ENCODE measurements around the gene PCDHGA11.

DNA sequence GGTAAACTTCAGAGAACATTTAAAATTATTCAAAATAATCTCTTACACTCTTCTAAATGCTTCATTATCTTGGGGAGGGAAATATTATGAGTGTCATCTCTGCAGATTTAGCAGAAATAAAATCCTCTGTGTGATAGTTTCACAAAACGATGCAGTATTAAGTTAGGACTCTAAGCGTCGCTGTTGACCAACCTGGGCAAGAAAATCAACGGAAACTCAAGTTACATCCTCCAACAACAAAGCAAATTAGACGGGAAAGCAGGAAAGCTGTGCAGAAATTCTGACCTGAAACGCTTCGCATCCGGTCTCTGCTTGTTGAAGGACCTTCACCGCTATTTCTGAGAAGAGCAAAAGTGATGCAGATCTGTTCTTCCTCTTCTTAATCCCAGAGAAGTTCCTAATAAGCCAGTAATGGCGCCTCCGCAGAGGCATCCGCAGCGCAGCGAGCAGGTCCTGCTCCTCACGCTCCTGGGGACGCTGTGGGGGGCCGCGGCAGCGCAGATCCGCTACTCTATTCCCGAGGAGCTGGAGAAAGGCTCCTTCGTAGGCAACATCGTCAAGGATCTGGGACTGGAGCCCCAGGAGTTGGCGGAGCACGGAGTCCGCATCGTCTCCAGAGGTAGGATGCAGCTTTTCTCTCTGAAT, 47.1 kb upstream of the PCDHGA11 start, which contains the start of gene PCDHGA6:
- TF ChIP-seq POLR2AphosphoS5 (IDR thresholded peaks at IDR 0.05; ENCODE audit: low read depth, low read length) = no peak
- TF ChIP-seq TAF1 (IDR thresholded peaks at IDR 0.05; ENCODE audit: borderline replicate concordance, insufficient read depth, low read length) = no peak
- TF ChIP-seq SIN3A (IDR thresholded peaks at IDR 0.05; ENCODE audit: borderline replicate concordance, insufficient read depth, low read length) = no peak
- TF ChIP-seq REST (IDR thresholded peaks at IDR 0.05; ENCODE audit: insufficient read depth in 1 of 2, low read depth in 2 of 2, low read length in 2 of 2) = no peak

All from PFSK-1 (cell line).